Activated CD4-positive, alpha-beta T cell treated with anti-CD3 and anti-CD28 coated beads for 24 hours (primary cell): Measurements from ENCODE around the gene SLC19A1.

Experiments used
- DNase-seq, 2 donors: peaks; one replicate each; pipeline ENCODE4 v3.0.0-alpha.2; 2020; ENCODE audit warnings: low read depth in 2 of 2

SLC19A1 gene

DNA sequence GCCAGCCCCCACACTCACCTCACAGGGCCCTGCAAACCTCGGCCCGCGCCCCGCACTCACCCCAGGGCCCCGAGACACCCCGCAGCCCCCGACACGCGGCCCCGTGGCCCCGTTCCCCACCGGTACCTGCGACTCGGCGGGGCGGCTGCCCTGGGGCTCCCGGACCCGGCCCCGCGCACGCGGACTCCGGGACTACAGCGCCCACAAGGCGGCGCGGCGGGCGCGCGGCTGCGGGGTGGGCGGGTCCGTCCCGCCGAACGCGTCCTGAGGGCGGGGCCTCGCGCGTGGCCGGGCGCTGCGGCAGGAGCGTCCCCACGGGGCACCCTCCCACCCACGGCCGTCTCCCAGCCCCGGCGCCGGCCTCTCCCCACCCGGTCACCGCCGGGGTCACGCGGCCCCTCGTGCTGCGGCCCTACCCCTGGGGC is at the start of gene SLC19A1:
Gene SLC19A1, minus strand, starts transcription at position 199 of the 425 bp plus-strand sequence. CDS start 4,481 bp downstream, outside the sequence.
- DNase-seq, result peak; percentile 61 to 68

DNA sequence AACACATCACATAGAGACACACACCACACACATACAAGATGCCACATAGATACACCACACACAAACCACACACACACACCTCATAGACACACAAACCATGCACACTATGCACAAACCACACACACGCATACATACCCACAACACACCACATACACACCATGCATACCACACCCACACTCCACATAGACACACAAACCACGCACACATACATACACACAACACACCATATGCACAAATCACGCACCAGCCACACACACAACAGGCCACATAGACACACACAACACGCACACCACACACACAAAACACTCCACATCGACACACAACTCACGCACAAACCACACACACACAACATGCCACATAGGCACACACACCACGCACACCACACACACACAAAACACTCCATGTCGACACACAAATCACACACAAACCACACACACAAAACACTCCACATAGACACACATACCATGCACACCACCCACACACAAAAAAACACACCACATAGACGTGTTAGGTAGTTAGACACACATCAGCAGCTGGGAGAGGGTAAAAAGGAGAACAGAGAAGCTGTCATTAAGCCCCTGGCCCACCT is 49.5 kb upstream of the SLC19A1 start:
- no peak for DNase-seq

DNA sequence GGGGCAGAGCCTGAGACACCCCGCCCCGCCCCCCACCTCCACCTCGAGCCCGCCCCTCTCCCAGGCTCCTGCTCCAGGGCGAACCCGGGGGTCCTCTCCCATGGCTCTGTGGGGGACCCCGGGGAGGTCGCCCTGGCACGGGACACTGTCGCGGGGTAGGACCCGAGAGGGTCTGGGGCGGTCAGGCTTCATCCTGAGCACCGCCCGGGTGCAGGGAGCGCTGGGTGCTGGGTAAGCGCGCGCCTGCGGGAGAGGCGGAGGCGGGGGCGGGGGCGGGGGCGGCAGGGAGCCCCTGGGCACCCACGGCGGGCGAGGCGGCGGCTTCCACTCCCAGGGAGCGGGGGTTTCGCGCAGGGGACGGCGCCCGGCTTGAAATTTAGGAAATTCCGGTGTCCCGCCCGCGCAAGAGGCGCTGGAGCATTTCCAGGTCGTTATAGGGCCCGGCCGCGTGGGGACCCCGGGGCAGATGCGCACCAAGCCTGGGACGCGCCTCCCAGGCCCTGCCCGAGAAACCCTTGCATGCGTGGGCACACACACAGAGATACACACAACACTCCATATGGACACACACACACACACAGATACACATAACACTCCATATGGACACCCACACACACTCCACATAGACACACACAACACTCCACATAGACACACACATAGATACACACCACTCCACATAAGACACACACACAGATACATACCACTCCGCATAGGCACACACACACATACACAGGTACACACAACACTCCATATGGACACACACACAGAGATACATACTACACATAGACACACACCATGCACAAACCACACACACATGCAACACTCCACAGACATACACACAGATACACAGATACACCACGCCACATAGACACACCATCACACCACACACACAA is 48.7 kb upstream of the SLC19A1 start:
- DNase-seq, result peak; percentile 40 to 45

GRCh38 chr21:45590246-45590725 is 48.0 kb upstream of the SLC19A1 start:
- peak; percentile 64 to 75 for DNase-seq

GRCh38 chr21:45589686-45590245 is 47.5 kb upstream of the SLC19A1 start:
- DNase-seq, result no peak

DNA sequence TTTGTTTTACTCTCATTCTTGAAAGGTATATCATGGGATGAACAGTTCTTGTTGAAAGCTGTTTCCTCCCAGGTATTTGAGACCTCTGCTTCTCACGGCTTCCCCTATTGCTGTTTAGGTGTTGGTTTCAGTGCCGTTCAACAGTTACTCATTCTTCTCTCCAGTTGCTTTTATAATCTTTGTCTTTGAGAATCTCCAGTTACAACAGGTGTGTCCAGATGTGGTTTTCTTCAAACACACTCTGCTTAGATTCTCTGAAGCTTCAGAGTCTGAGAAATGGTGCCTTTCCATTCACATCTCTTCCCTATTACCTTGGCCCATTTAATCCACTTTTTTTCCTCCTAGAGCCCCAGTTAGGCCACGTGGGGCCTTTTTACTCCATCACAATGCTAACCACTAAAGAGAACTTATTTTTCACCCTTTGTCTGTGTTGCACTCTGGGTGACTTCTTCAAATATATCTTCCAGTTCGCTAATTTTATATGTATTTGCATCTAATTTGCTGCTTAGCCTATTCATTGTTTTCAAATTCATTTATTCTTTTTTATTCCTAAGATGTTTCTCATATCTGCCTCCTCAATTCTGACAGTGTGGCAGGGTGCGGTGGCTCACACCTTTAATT is 46.7 kb upstream of the SLC19A1 start:
- no peak for DNase-seq

GRCh38 chr21:45588086-45588825 is 46.0 kb upstream of the SLC19A1 start:
- no peak for DNase-seq

DNA sequence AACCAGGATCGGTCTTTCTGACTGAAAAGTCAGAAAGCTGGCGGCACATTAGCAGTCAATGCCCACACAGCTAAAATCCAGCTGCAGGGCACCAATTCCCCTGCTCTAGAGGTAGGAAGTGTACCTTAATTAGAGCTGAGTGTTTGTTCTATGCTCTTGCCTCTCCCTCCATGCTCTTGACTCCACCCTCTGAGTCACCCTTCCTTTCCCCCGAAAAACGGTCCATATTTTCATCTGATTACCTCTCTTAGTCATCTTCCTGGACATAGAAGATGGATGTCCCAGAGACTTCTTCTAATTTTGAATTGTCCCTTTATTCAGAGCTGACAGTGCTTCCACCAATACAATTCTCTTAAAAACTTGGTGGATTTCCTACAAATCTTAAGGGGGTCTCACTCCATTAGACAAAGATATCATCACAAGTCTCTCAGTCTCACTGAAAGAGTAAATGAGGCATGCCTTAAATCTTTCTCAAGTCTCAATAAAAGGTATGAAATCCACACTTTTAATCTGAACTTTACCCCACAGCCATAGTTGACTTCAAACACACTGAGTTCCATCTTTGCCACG is 44.1 kb upstream of the SLC19A1 start:
- no peak for DNase-seq

DNA sequence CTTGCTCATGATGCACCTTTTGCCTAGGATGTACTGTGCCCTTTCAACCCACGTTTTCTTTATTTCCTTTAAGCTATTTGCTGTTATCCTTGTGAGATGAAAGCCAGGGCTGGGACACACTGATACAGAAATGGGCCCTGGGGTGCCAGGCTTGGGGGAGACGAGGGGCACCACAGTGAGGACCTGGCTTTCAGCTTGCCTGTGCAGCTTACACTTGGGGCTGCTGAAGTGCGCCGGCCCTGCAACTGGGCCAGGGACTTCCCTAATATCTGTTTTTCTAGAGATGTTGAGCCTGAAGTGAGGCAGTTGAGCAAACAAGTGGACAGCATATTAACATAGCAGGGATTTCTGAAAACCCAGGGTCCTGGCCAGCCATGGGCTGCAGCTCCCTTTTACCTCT is 42.5 kb upstream of the SLC19A1 start:
- DNase-seq, result no peak

GRCh38 chr21:45583831-45584509 is 41.7 kb upstream of the SLC19A1 start:
- no peak for DNase-seq

DNA sequence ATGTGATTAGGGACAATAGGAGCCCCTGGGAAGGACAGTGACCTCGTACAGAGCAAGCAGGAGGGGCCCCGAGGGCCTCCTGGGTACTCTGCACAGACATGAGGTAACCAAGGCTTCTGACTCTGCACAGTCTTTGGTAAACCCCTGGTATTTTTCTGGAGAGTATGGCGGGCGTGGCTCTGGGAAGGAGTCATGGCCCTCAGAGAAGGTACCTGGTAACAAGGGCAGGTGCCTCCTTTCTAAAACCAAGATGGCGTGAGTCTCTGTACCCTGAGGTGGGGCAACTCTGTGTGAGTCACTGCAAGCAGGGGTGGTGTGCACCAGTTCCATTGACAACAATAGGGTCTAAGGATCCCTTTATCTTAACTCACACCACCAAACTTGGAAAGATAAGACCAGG is 39.9 kb upstream of the SLC19A1 start:
- DNase-seq, result no peak

- no peak for DNase-seq
These were observed 39.1 kb upstream of the SLC19A1 start for GRCh38 chr21:45581322-45581712.

DNA sequence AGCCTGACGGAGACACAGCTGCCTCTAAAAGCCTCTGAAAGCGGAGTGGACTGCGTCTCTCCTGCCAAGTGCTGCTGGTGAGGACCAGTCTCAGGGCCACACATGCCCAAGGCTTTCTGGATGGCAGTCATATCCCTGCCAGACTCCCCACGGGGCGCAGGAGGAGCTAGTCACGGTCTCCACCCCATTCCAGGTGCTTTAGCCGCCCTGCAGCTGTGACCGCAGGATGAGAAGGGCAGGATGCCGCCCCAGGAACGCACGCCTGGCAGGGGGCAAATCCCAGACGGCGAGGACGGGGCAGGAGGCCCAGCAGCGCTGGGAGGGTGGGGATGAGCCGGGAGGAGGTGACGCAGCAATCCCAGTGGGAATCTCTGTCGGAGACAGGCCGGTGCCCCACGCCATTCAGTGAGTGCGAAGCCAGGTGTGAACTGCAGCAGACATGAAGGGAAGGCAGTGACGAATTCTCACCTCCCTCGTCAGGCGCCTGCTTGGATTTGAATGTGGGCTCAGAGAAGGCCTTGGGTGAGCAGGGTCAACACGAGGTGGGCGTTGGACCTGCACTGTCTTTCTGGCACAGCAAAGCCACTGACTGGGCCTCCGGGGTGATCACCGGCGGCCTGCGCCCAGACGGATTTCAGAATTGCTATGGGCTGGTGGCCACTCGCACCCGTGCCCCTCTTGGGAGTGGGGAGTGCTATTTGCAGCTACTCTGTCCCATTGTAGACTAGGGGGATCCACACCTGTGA is 38.5 kb upstream of the SLC19A1 start:
- DNase-seq, result no peak

DNA sequence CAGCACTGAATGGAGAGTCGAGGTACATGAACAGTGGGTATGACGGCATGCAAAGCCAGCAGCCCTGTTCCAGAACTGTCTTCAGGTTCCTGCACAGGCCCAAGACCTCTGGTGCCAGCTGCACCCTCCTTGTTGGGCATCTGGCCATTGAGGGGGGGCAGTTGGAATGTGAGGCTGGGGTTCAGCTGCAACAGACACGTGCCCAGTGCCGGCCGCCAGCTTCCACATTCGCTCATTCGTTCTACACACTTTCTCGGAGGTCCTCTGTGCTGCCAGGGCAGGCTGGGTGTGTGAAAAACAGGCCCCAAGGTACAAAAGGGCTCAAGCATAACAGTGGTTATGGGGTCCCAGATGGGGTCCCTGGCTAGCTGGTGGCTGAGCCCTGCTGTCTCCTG is 37.9 kb upstream of the SLC19A1 start:
- DNase-seq, result no peak

DNA sequence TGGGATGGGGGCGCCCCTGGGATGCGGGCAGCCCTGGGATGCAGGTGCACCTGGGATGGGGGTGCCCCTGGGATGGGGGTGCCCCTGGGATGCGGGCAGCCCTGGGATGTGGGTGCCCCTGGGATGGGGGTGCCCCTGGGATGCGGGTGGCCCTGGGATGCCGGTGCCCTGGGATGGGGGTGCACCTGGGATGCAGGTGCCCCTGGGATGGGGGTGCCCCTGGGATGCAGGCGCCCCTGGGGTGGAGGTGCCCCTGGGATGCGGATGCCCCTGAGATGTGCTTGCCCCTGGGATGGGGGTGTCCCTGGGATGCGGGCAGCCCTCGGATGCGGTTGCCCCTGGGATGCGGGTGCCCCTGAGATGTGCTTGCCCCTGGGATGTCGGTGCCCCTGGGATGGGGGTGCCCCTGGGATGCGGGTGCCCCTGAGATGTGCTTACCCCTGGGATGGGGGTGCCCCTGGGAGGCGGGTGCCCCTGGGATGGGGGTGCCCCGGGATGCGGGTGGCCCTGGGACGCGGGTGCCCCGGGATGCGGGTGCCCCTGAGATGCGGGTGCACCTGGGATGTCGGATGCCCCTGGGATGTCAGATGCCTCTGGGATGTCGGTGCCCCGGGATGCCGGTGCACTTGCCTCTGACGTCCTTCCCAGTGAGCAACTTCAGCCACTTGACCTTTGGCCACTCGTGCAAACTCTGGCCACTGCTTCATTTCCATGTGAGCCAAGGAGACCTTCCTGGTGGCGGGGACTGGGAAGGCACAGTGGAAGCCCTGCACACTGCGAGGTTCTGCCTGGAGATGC is 37.3 kb upstream of the SLC19A1 start:
- DNase-seq, result no peak

DNA sequence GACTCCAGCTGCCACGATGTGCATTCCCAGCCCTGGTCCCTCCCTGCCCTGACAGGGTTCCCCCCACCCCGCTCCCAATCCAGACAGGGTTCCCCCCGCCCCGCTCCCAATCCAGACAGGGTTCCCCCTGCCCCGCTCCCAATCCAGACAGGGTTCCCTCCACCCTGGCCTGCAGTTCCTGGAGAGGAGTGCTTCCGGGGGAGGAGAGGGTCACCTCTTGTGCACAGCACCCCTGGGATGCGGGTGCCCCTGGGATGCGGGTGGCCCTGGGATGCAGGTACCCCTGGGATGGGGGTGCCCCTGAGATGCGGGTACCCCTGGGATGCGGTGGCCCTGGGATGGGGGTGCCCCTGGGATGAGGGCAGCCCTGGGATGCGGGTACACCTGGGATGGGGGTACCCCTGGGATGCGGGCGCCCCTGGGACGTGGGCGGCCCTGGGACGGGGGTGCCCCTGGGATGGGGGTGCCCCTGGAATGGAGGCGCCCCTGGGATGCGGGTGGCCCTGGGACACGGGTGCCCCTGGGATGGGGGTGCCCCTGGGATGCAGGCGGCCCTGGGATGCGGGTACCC is 36.7 kb upstream of the SLC19A1 start:
- no peak for DNase-seq

DNA sequence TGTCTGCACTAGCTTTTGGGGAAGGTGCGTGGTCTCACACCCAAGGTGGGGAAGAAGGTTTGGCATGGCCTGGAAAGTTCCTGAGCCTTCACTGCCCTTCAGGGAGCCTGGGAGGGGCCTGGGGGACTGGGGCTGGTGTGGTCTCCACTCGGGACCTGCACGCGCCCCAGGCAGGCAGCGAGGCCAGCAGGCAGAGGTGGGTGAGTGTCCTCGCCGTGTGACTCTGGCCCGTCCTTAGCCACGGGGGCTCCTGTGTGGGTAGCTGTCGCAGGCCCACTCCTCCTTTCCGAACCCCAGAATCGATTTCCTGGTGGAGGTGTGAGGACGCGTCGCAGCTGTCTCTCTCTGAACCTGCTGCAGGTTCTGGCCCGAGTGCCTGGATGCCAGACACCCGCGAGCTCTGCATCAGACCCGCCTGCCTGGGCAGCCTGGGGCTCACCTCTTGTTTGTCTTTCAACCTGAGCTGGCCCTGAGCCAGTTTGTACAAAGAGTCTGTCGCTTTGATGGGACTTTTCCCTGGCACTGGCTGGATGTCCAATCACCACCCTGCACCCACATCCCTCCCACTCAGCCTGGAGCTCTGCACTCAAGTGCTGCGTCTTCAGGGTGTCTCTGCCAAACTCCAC is 36.0 kb upstream of the SLC19A1 start:
- DNase-seq, result no peak

DNA sequence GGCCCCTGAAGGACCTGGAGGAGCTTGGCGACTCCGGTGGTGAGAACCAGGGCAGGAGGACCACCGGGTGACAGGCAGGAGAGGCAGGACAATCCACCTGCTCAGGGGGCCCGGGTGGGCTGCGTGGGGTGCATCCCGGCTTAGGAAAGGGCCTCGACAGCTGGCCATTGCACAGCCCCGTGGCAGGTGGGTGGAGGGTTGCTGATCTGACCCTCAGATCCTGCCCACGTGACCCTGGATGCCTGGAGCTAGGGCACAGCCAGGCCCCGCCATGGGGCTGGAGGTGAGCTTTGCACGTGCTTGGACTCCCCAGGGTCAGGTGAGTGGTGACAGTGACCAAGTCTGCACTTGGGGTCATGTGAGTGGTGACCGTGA is 35.5 kb upstream of the SLC19A1 start:
- no peak for DNase-seq
